Activated CD8-positive, alpha-beta memory T cell treated with anti-CD3 and anti-CD28 coated beads for 36 hours (primary cell): ENCODE measurements around the gene TMEM86A. TPM values are rescaled to one million over a fixed set of nuclear protein-coding genes. Genes with fewer than 3 reads are reported as not detected.

Source experiments
- CTCF ChIA-PET: fragments of 350-600 bp; sonication (Branson Sonifier 250); formaldehyde crosslinking; loops from one replicate; lab custom pipeline; 2021; ENCODE audit warnings: antibody characterized with exemption; lab: Charles Lee
- POLR2A ChIA-PET: fragments of 350-600 bp; sonication (Branson Sonifier 250); formaldehyde crosslinking; loops from one replicate; lab custom pipeline; 2021; ENCODE audit warnings: antibody characterized with exemption; lab: Charles Lee
- total RNA-seq, 2 experiments: library from RNA; stranded (reverse); gene quantifications; one replicate each; pipeline ENCODE4 v1.2.3, GENCODE V29; 2021

Gene TMEM86A
- total RNA-seq, 2 experiments from 2014 or later: 1.1 to 1.3 TPM

- POLR2A ChIA-PET: interaction anchor here (1.1 kb wide), 1 partner anchor 11 kb away, joined by 4 read pairs; no protein-coding TSS in a partner anchor
These were observed 21.7 kb downstream of the TMEM86A start for GRCh38 chr11:18720091-18720807.

GRCh38 chr11:18720808-18721560 is 22.4 kb downstream of the TMEM86A start:
- ChIA-PET POLR2A (interaction anchor here (1.1 to 1.2 kb wide), 2 partner anchors 12 to 133 kb away, joined by 3 to 4 read pairs; partner anchors contain the start of gene UEVLD), CTCF (interaction anchor here (0.8 to 2.7 kb wide), 10 partner anchors 7 to 46 kb away, joined by 3 to 10 read pairs (median 5); partner anchors contain the start of gene TMEM86A)

More at GRCh38 chr11:18720091-18720807, 21.7 kb downstream of the TMEM86A start:
- CTCF ChIA-PET: interaction anchor here (0.8 to 2.7 kb wide), 2 partner anchors 8 to 15 kb away, joined by 3 to 10 read pairs; no protein-coding TSS in a partner anchor

GRCh38 chr11:18721561-18722292 is 23.1 kb downstream of the TMEM86A start:
- ChIA-PET POLR2A (interaction anchor here (0.6 to 1.2 kb wide), 2 partner anchors 134 to 195 kb away, joined by 3 read pairs; partner anchors contain the start of genes TSG101 and UEVLD), CTCF (interaction anchor here (0.6 to 2.7 kb wide), 16 partner anchors 8 to 218 kb away, joined by 3 to 10 read pairs (median 5); partner anchors contain the start of genes SPTY2D1 and TMEM86A)

- POLR2A ChIA-PET: interaction anchor here (0.6 to 1.2 kb wide), 2 partner anchors 134 to 196 kb away, joined by 3 read pairs; partner anchors contain the start of genes TSG101 and UEVLD
- CTCF ChIA-PET: interaction anchor here (0.6 to 2.7 kb wide), 15 partner anchors 9 to 218 kb away, joined by 3 to 10 read pairs (median 5); partner anchors contain the start of genes SPTY2D1 and TMEM86A
These were observed 23.7 kb downstream of the TMEM86A start for GRCh38 chr11:18722293-18722637.

GRCh38 chr11:18723991-18724390 is 25.4 kb downstream of the TMEM86A start:
- ChIA-PET POLR2A (interaction anchor here (0.8 kb wide), 1 partner anchor 95 kb away, joined by 4 read pairs; no protein-coding TSS in a partner anchor), CTCF (interaction anchor here (1.1 kb wide), 1 partner anchor 42 kb away, joined by 3 read pairs; no protein-coding TSS in a partner anchor)

GRCh38 chr11:18726040-18726439 is 27.5 kb downstream of the TMEM86A start, which contains the start of gene IGSF22:
Gene IGSF22 (minus strand): TSS chr11:18726188. CDS start chr11:18724236, 1,952 bp downstream.
- POLR2A ChIA-PET: no interaction called here
- CTCF ChIA-PET: no interaction called here

- POLR2A ChIA-PET: no interaction called here
- CTCF ChIA-PET: interaction anchor here (1.0 to 1.6 kb wide), 6 partner anchors 9 to 200 kb away, joined by 3 to 5 read pairs (median 4); no protein-coding TSS in a partner anchor
These were observed 29.1 kb downstream of the TMEM86A start for GRCh38 chr11:18727479-18728236.

GRCh38 chr11:18728658-18729057 is 30.1 kb downstream of the TMEM86A start:
- CTCF ChIA-PET: interaction anchor here (1.2 to 1.6 kb wide), 6 partner anchors 9 to 36 kb away, joined by 3 to 5 read pairs (median 4); no protein-coding TSS in a partner anchor
- POLR2A ChIA-PET: no interaction called here

- POLR2A ChIA-PET: no interaction called here
- CTCF ChIA-PET: interaction anchor here (1.2 kb wide), 1 partner anchor 35 kb away, joined by 3 read pairs; no protein-coding TSS in a partner anchor
These were observed 30.8 kb downstream of the TMEM86A start for GRCh38 chr11:18729426-18729825.

GRCh38 chr11:18730020-18730419 is 31.4 kb downstream of the TMEM86A start:
- ChIA-PET POLR2A (no interaction called here), CTCF (interaction anchor here (1.5 kb wide), 1 partner anchor 189 kb away, joined by 7 read pairs; no protein-coding TSS in a partner anchor)

GRCh38 chr11:18731441-18731840 is 32.9 kb downstream of the TMEM86A start:
- POLR2A ChIA-PET: no interaction called here
- CTCF ChIA-PET: interaction anchor here (0.6 to 1.8 kb wide), 11 partner anchors 9 to 276 kb away, joined by 3 to 7 read pairs (median 4); partner anchors contain the start of genes LDHAL6A and SPTY2D1

GRCh38 chr11:18731949-18732821 is 33.6 kb downstream of the TMEM86A start:
- ChIA-PET POLR2A (no interaction called here), CTCF (interaction anchor here (0.9 to 1.8 kb wide), 8 partner anchors 8 to 98 kb away, joined by 3 to 7 read pairs (median 4); partner anchors contain the start of gene SPTY2D1)

GRCh38 chr11:18733202-18733601 is 34.6 kb downstream of the TMEM86A start:
- POLR2A ChIA-PET: no interaction called here
- CTCF ChIA-PET: interaction anchor here (1.7 kb wide), 1 partner anchor 11 kb away, joined by 6 read pairs; no protein-coding TSS in a partner anchor

- POLR2A ChIA-PET: no interaction called here
- CTCF ChIA-PET: interaction anchor here (1.6 kb wide), 1 partner anchor 9 kb away, joined by 5 read pairs; no protein-coding TSS in a partner anchor
These were observed 38.1 kb downstream of the TMEM86A start for GRCh38 chr11:18736590-18737148.

GRCh38 chr11:18737642-18738041 is 39.1 kb downstream of the TMEM86A start:
- POLR2A ChIA-PET: no interaction called here
- CTCF ChIA-PET: interaction anchor here (1.6 kb wide), 1 partner anchor 10 kb away, joined by 5 read pairs; no protein-coding TSS in a partner anchor

- ChIA-PET POLR2A (interaction anchor here (0.9 kb wide), 1 partner anchor 214 kb away, joined by 3 read pairs; no protein-coding TSS in a partner anchor), CTCF (interaction anchor here (1.0 to 1.8 kb wide), 3 partner anchors 8 to 17 kb away, joined by 3 to 7 read pairs (median 4); no protein-coding TSS in a partner anchor)
These were observed 41.1 kb downstream of the TMEM86A start for GRCh38 chr11:18739685-18740084.
